Naive thymus-derived CD8-positive, alpha-beta T cell (primary cell): ENCODE results near the gene CIAO3. TPM values are rescaled to one million over a fixed set of nuclear protein-coding genes. Genes with fewer than 3 reads are reported as not detected.

Source experiments
- ATAC-seq, 2 donors: fragments of 150-1000 bp; cut with Tn5 transposase in 1 of 2; sonication (Bioruptor Pico), chemical (Tn5 transposase) in 1 of 2; 1 replicate in 1 of 2; 2 replicates in 1 of 2; pipeline ENCODE4 v1.10.0; 2021; ENCODE audit warnings: mild to moderate bottlenecking in 2 of 2, moderate library complexity in 2 of 2
- POLR2A ChIA-PET: fragments of 350-600 bp; sonication (Branson Sonifier 250); formaldehyde crosslinking; loops from one replicate; lab custom pipeline; 2021; ENCODE audit warnings: antibody characterized with exemption; lab: Charles Lee
- DNase-seq, 10 donors: peaks; one replicate each; pipeline versions ENCODE4 v3.0.0 to v3.0.0-alpha.2; 2020 to 2022
- H3K27ac Mint-ChIP-seq, 10 donors: one replicate each; pipeline ENCODE4 v1.8.0; 2020 to 2022; ENCODE audit warnings: mild to moderate bottlenecking in 10 of 10, mixed read lengths in 10 of 10, moderate library complexity in 4 of 10, inconsistent platforms in 1 of 10
- H3K27me3 Mint-ChIP-seq, 5 donors: one replicate each; pipeline ENCODE4 v1.8.0; 2021 to 2022; ENCODE audit warnings: mixed read lengths in 5 of 5
- H3K36me3 Mint-ChIP-seq, 3 donors: one replicate each; pipeline ENCODE4 v1.8.0; 2020 to 2022; ENCODE audit warnings: mixed read lengths in 3 of 3, mild to moderate bottlenecking in 2 of 3, inconsistent platforms in 1 of 3
- H3K4me1 Mint-ChIP-seq, 4 donors: one replicate each; pipeline ENCODE4 v1.8.0; 2021 to 2022; ENCODE audit warnings: mixed read lengths in 4 of 4
- H3K4me3 Mint-ChIP-seq, 10 donors: one replicate each; pipeline ENCODE4 v1.8.0; 2020 to 2022; ENCODE audit warnings: mild to moderate bottlenecking in 10 of 10, mixed read lengths in 10 of 10, moderate library complexity in 6 of 10, inconsistent platforms in 1 of 10
- H3K9me3 Mint-ChIP-seq, 9 donors: one replicate each; pipeline ENCODE4 v1.8.0; 2020 to 2022; ENCODE audit warnings: mixed read lengths in 9 of 9, mild to moderate bottlenecking in 3 of 9, inconsistent platforms in 1 of 9, moderate library complexity in 1 of 9
- polyA plus RNA-seq, 3 donors: library from polyadenylated mRNA; unstranded; fragments of 300-500 nt; fragmentation: Illumina TruSeq; gene quantifications; one replicate each; pipeline ENCODE4 v1.2.3, GENCODE V29; 2021
- total RNA-seq, 8 experiments: library from RNA in 2 of 8; stranded (reverse) in 2 of 8; gene quantifications; one replicate each; pipeline ENCODE4 v1.2.3 and lab custom pipeline; 2021 to 2026

Gene CIAO3
- total and polyA plus RNA-seq, 5 experiments from 2014 or later = 13.7 to 56.4 (median 25.7) TPM

DNA sequence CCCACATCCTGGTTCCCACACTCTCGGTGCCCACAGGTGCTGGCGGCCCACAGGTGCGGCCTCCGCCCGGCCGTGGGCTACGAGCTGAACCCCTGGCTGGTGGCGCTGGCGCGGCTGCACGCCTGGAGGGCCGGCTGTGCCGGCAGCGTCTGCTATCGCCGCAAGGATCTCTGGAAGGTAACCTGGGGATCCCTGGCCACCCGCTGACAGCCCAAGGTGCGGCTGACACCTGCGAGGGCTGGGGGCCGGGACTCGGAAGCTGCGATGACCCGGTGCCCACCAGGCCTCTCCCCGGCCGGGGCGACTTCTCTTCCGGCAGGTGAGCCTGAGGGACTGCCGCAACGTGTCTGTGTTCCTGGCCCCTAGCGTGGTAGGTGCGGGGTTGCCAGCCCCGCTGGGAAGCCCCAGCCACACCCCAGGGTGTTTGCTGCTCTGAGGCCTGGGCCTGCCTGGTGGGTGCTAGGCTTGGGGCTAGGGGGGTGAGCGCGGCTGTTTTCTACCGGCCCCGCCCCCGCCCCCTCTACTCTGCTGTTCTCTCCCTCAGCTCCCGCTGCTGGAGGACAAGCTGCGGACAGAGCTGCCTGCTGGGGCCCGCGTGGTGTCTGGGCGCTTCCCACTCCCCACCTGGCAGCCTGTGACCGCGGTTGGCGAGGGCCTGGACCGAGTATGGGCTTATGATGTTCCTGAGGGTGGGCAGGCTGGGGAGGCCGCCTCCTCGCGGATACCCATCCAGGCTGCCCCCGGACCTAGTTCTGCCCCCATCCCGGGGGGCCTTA is 18.8 kb downstream of the CIAO3 start:
- POLR2A ChIA-PET = interaction anchor here (0.5 to 21.0 kb wide), 14 partner anchors 10 to 486 kb away, joined by 3 to 411 read pairs (median 4); partner anchors contain the start of genes CCDC78, CHTF18, CIAO3 and HAGHL
- Mint-ChIP-seq H3K4me3 (peak overlapping the region; percentile 39 to 83 (median 78)), H3K4me1 (peaks cover 24 to 46% (median 38%) of the 10 kb centered on the region in 4 donors), H3K27ac (peak overlapping the region; percentile 26 to 95 (median 82)), H3K9me3 (no peaks in the 10 kb centered on the region), H3K36me3 (no peaks in the 10 kb centered on the region), H3K27me3 (no peaks in the 10 kb centered on the region)
- DNase-seq = peak in 6 of 10 donors; percentile 41 to 56 (median 49)
- peak; percentile 42 to 49 for ATAC-seq

GRCh38 chr16:720990-721764 is 19.6 kb downstream of the CIAO3 start, which contains the start of gene ANTKMT:
TSS of gene ANTKMT (plus strand) at chr16:721146. CDS start at chr16:721275, 129 bp downstream.
- Mint-ChIP-seq H3K9me3 (no peaks in the 10 kb centered on the region), H3K4me1 (peaks cover 25 to 51% (median 38%) of the 10 kb centered on the region in 4 donors), H3K27me3 (no peaks in the 10 kb centered on the region), H3K36me3 (no peaks in the 10 kb centered on the region), H3K27ac (peak within 1 kb of the TSS; percentile 69 to 96 (median 91)), H3K4me3 (peak within 1 kb of the TSS; percentile 79 to 95 (median 87))
- POLR2A ChIA-PET = interaction anchor here (0.8 to 21.0 kb wide), 14 partner anchors 9 to 321 kb away, joined by 3 to 411 read pairs (median 4); partner anchors contain the start of genes CCDC78, CHTF18, CIAO3 and HAGHL
- ATAC-seq (peak; percentile 71), DNase-seq (peak; percentile 66 to 83 (median 78))

DNA sequence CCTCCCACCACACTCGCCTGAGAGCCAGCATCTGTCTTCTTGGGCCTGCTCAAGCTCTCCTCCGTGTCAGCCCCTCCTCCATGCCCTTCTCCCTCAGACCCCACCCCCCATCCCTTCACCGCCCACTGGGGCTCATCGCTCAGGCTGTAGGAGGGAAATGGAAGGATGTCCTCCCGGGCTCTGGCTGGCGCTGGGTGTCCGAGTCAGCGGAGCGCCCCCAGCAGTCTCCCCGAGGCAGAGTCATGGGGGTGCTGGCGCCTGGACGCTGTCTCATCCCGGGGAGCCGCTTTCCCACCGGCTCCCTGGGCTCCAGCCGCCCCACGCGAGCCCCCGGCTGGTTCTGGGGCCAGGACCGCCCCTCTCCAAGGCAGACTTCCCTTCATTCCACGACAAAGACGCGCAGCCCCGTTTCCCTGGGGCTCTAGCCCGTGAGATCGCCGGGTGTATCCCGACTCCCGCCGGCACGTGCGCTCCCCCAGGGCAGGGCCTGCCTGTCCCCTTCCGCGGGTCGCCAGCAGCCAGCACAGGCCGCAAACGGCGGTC is 20.3 kb downstream of the CIAO3 start:
- POLR2A ChIA-PET = interaction anchor here (0.7 to 21.0 kb wide), 16 partner anchors 8 to 320 kb away, joined by 3 to 411 read pairs (median 4); partner anchors contain the start of genes CCDC78, CHTF18, CIAO3 and HAGHL
- H3K27me3 Mint-ChIP-seq = no peaks in the 10 kb centered on the region
- peak in 5 of 10 donors; percentile 33 to 47 (median 41) for DNase-seq
- peak; percentile 19 to 27 for ATAC-seq
- H3K9me3 Mint-ChIP-seq = no peaks in the 10 kb centered on the region
- peak overlapping the region; percentile 63 to 96 (median 88) for H3K27ac Mint-ChIP-seq
- H3K4me3 Mint-ChIP-seq = peak overlapping the region; percentile 79 to 95 (median 87)
- H3K4me1 Mint-ChIP-seq = peaks cover 21 to 52% (median 41%) of the 10 kb centered on the region in 4 donors
- no peaks in the 10 kb centered on the region for H3K36me3 Mint-ChIP-seq

DNA sequence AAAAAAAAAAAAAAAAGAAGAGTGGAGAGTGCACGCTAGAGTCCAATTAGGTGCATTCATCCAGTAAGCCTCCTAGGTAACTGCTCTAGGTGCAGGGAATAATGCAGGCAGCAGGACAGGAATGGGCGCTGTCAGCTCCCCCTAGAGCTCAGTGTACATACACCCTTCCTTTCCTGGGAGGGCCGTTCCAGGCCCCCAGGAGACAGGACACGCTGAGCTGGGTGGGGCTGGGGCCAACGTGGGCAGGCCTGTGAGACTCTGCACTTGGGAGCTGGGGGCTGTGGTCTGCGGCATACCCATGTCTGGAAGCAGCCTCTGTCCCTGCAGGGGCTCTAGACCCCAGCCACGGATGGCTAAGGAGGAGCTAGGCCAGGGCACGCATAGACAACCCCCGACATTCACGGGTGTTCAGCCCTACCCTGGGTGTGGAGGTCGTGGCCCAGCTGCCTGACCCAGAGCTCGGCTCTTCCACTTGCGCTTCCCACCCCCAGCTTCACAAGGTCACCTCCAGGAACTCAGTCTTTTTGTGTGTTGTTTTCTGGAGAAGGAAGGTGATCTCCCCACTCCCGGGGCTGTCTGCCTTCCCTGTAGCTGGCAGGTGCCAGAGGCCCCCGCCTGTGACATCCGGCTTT is 20.9 kb downstream of the CIAO3 start:
- H3K9me3 Mint-ChIP-seq = no peaks in the 10 kb centered on the region
- peak overlapping the region; percentile 63 to 96 (median 88) for H3K27ac Mint-ChIP-seq
- H3K4me3 Mint-ChIP-seq = peak overlapping the region; percentile 79 to 95 (median 87)
- peaks cover 21 to 48% (median 41%) of the 10 kb centered on the region in 4 donors for H3K4me1 Mint-ChIP-seq
- H3K27me3 Mint-ChIP-seq = no peaks in the 10 kb centered on the region
- no peaks in the 10 kb centered on the region for H3K36me3 Mint-ChIP-seq
- peak in 2 of 10 donors; percentile 53 to 55 for DNase-seq
- ATAC-seq = peak; percentile 4 to 5
- POLR2A ChIA-PET = interaction anchor here (0.5 to 21.0 kb wide), 13 partner anchors 15 to 319 kb away, joined by 3 to 411 read pairs (median 3); partner anchors contain the start of genes CCDC78, CHTF18, CIAO3 and HAGHL

GRCh38 chr16:718922-719321 is 21.9 kb downstream of the CIAO3 start:
- ATAC-seq (no peak), DNase-seq (no peak)
- peaks cover 21 to 53% (median 44%) of the 10 kb centered on the region in 4 donors for H3K4me1 Mint-ChIP-seq
- peak overlapping the region; percentile 61 to 95 (median 84) for H3K4me3 Mint-ChIP-seq
- H3K27me3 Mint-ChIP-seq = no peaks in the 10 kb centered on the region
- POLR2A ChIA-PET = interaction anchor here (1.2 to 21.0 kb wide), 3 partner anchors 16 to 69 kb away, joined by 3 to 411 read pairs (median 21); partner anchors contain the start of genes CCDC78, CHTF18, CIAO3 and HAGHL
- H3K27ac Mint-ChIP-seq = peak overlapping the region; percentile 32 to 90 (median 78)
- H3K9me3 Mint-ChIP-seq = no peaks in the 10 kb centered on the region
- no peaks in the 10 kb centered on the region for H3K36me3 Mint-ChIP-seq

GRCh38 chr16:718389-718788 is 22.4 kb downstream of the CIAO3 start:
- Mint-ChIP-seq H3K4me1 (peaks cover 19 to 50% (median 44%) of the 10 kb centered on the region in 4 donors), H3K27ac (peak overlapping the region in 3 of 10 donors; percentile 40 to 83 (median 51)), H3K4me3 (peak overlapping the region in 3 of 10 donors; percentile 80 to 95 (median 91)), H3K27me3 (no peaks in the 10 kb centered on the region), H3K9me3 (no peaks in the 10 kb centered on the region), H3K36me3 (no peaks in the 10 kb centered on the region)
- POLR2A ChIA-PET = interaction anchor here (4.1 to 21.0 kb wide), 2 partner anchors 16 to 69 kb away, joined by 21 to 411 read pairs; partner anchors contain the start of genes CCDC78, CHTF18, CIAO3 and HAGHL
- no peak for DNase-seq
- no peak for ATAC-seq

- Mint-ChIP-seq H3K9me3 (no peaks in the 10 kb centered on the region), H3K27me3 (peaks cover 0 to 2% (median 0%) of the 10 kb centered on the region in 5 donors), H3K4me1 (peaks cover 15 to 47% (median 40%) of the 10 kb centered on the region in 4 donors), H3K27ac (peak overlapping the region in 1 of 10 donors; percentile 62), H3K4me3 (peak overlapping the region in 1 of 10 donors; percentile 32), H3K36me3 (no peaks in the 10 kb centered on the region)
- no peak for ATAC-seq
- no peak for DNase-seq
- POLR2A ChIA-PET = interaction anchor here (1.9 to 21.0 kb wide), 4 partner anchors 17 to 68 kb away, joined by 4 to 411 read pairs (median 11); partner anchors contain the start of genes CCDC78, CIAO3, HAGHL and JMJD8
Measured at GRCh38 chr16:717450-718245, 23.1 kb downstream of the CIAO3 start.

DNA sequence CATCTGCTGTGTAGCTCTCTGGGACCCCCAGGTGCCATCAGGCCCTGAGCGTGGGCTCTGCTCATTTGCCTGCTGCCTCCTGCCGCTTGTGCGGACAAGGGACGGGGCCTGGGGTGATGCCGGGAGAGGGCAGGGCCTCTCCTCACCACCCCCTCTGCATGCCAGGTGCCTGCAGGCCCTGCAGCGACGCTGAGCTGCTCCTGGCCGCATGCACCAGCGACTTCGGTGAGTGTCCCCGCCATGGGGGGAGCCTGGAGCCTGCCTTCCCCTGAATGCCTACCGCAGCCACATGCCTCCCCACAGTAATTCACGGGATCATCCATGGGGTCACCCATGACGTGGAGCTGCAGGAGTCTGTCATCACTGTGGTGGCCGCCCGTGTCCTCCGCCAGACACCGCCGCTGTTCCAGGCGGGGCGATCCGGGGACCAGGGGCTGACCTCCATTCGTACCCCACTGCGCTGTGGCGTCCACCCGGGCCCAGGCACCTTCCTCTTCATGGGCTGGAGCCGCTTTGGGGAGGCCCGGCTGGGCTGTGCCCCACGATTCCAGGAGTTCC is 23.9 kb downstream of the CIAO3 start:
- DNase-seq = no peak
- H3K27ac Mint-ChIP-seq = no peak overlapping the region
- ATAC-seq = no peak
- POLR2A ChIA-PET = interaction anchor here (0.9 to 21.0 kb wide), 6 partner anchors 10 to 68 kb away, joined by 3 to 411 read pairs (median 6); partner anchors contain the start of genes CCDC78, CIAO3, HAGHL and JMJD8
- peaks cover 0 to 3% (median 0%) of the 10 kb centered on the region in 5 donors for H3K27me3 Mint-ChIP-seq
- peak overlapping the region in 6 of 10 donors; percentile 42 to 72 (median 56) for H3K4me3 Mint-ChIP-seq
- H3K4me1 Mint-ChIP-seq = peaks cover 13 to 41% (median 34%) of the 10 kb centered on the region in 4 donors
- H3K9me3 Mint-ChIP-seq = no peaks in the 10 kb centered on the region
- no peaks in the 10 kb centered on the region for H3K36me3 Mint-ChIP-seq

GRCh38 chr16:716200-716568 is 24.6 kb downstream of the CIAO3 start:
- Mint-ChIP-seq H3K4me3 (peak overlapping the region; percentile 39 to 83 (median 68)), H3K27ac (peak overlapping the region in 1 of 10 donors; percentile 20), H3K9me3 (no peaks in the 10 kb centered on the region), H3K36me3 (no peaks in the 10 kb centered on the region), H3K4me1 (peaks cover 13 to 41% (median 33%) of the 10 kb centered on the region in 4 donors), H3K27me3 (peaks cover 0 to 3% (median 0%) of the 10 kb centered on the region in 5 donors)
- ATAC-seq = no peak
- POLR2A ChIA-PET = interaction anchor here (0.6 to 21.0 kb wide), 12 partner anchors 9 to 92 kb away, joined by 3 to 411 read pairs (median 4); partner anchors contain the start of genes CCDC78, CHTF18, CIAO3 and HAGHL
- no peak for DNase-seq
